GM06990 (cell line): ENCODE results near the gene AKAP6.

Experiments
- DNase-seq: peaks from one replicate; pipeline ENCODE4 v3.0.0-alpha.2; 2011; ENCODE audit not compliant: insufficient read length; ENCODE audit errors: extremely low read depth
- H3K27me3 ChIP-seq: replicated peaks from 2 replicates; pipeline ENCODE4 v1.6.0; 2011; ENCODE audit warnings: low read length; ENCODE audit not compliant: control insufficient read depth, insufficient read depth
- H3K36me3 ChIP-seq: 2 replicates; pipeline ENCODE4 v1.5.1; 2011; ENCODE audit warnings: low read length; ENCODE audit not compliant: control insufficient read depth, insufficient read depth
- H3K4me3 ChIP-seq: replicated peaks from 2 replicates; pipeline ENCODE4 v1.5.1; 2011; ENCODE audit warnings: low read depth, mild to moderate bottlenecking, control low read depth, low read length
- TF ChIP-seq, protein P1 (sequence below): IDR thresholded peaks from 2 replicates; pipeline ENCODE4 v1.5.1; 2011; ENCODE audit warnings: low read length, control low read depth, mild to moderate bottlenecking, inconsistent platforms; ENCODE audit not compliant: insufficient read depth, poor library complexity, severe bottlenecking

The AKAP6 gene

GRCh38 chr14:32683679-32684078 is 354.6 kb downstream of the AKAP6 start:
- no peak overlapping the region for H3K4me3 ChIP-seq
- no peaks in the 10 kb centered on the region for H3K27me3 ChIP-seq
- TF ChIP-seq, protein P1, sequence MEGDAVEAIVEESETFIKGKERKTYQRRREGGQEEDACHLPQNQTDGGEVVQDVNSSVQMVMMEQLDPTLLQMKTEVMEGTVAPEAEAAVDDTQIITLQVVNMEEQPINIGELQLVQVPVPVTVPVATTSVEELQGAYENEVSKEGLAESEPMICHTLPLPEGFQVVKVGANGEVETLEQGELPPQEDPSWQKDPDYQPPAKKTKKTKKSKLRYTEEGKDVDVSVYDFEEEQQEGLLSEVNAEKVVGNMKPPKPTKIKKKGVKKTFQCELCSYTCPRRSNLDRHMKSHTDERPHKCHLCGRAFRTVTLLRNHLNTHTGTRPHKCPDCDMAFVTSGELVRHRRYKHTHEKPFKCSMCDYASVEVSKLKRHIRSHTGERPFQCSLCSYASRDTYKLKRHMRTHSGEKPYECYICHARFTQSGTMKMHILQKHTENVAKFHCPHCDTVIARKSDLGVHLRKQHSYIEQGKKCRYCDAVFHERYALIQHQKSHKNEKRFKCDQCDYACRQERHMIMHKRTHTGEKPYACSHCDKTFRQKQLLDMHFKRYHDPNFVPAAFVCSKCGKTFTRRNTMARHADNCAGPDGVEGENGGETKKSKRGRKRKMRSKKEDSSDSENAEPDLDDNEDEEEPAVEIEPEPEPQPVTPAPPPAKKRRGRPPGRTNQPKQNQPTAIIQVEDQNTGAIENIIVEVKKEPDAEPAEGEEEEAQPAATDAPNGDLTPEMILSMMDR, result no peak
- DNase-seq, result no peak
- H3K36me3 ChIP-seq, result no peaks in the 10 kb centered on the region

DNA sequence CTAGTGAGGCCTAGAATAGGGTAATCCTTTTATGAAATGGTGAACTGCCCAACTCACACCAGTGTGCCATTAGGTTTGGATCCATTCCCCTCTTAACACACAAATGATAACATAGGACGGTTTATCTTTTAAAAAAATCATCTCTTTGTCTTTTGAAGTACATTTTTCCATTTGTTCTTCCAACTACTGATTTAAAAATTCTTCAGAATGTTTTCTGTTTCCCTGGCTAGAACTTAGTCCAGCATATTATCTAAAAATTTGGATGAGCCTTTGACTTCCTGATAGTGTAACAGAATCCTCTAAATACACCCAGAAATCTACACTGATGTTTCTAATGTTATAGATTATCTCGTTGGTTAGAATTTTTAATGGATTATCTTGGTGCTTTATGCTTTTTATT is 359.8 kb downstream of the AKAP6 start:
- no peaks in the 10 kb centered on the region for H3K27me3 ChIP-seq
- H3K36me3 ChIP-seq, result no peaks in the 10 kb centered on the region
- no peak overlapping the region for H3K4me3 ChIP-seq
- no peak for DNase-seq
- TF ChIP-seq, protein P1, result no peak

DNA sequence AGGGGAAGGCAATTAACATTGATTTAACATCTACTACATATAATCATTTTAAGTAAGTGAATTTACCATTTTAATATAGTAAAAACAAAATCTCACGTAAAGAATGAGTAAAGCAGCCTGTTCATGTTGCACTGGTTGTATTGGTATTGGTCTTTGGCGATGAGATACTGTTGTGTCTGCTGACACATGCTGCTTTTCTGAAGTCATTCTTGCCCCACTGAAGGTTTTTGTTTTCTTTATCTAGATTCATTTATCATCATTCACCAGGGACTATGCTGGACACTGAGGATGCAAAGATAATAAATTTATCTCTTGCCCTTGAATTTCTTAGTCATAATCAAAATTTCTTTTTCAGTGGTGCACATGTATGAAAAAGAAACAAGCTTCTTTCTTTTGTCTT is 363.3 kb downstream of the AKAP6 start:
- H3K36me3 ChIP-seq, result no peaks in the 10 kb centered on the region
- no peak for DNase-seq
- no peaks in the 10 kb centered on the region for H3K27me3 ChIP-seq
- H3K4me3 ChIP-seq, result no peak overlapping the region
- TF ChIP-seq, protein P1, result no peak

DNA sequence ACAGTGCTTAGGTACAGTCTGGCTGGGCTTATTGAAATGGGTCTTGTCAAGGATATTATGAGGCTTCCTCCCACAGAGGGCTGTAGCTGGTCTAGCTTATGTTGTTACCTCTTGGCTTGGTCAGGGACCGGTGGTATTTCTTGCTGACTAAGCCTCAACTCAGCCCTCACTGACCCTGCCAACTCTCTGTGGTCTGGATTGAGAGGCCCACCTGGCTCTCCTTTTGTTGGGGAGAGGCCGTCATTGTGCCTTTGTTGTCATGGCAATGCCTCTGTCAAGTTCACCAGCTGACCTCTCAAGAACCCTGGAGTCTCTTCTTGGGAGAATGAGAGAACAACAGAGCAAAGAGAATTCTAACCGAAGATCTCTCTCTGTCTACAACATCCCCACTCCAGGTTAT is 364.0 kb downstream of the AKAP6 start:
- no peak overlapping the region for H3K4me3 ChIP-seq
- no peak for DNase-seq
- TF ChIP-seq, protein P1, result no peak
- no peaks in the 10 kb centered on the region for H3K27me3 ChIP-seq
- no peaks in the 10 kb centered on the region for H3K36me3 ChIP-seq

DNA sequence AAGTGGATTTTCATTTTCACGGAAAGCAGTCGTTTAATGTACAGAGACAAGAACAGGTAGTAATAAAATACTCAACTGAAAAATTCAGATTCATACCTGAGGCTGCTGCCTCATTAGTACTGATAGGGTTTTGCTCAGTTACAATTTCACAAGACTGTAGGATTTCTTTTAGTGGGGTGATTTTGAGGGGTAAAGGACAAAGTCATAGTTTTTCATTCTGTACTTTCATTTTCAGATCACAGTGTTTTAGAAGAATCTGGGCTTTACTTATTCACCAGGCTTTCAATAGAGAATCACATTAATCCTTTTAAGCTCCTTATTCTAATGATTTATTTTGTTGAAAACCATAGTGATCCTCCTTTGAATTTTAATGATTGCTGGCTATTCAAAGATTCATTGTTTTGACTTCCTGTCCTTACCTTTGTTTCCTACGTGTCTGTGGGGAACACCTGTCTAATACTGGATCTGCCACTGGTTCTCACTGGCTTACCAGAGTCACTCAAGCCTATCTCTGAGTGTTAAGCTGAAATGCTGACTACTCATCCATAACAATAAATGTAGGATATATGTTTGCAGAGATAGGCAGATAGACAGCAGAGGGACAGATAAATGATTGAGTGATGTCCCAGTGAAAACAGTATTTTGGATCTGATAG is 365.8 kb downstream of the AKAP6 start:
- DNase-seq, result no peak
- Histone ChIP-seq H3K27me3 (no peaks in the 10 kb centered on the region), H3K36me3 (no peaks in the 10 kb centered on the region)

More for the DNA sequence above, 365.8 kb downstream of the AKAP6 start:
- TF ChIP-seq, protein P1, result no peak
- H3K4me3 ChIP-seq, result no peak overlapping the region
